ENCODE results near the gene SYTL3. TPM values are rescaled to one million over a fixed set of nuclear protein-coding genes. Genes with fewer than 3 reads are reported as not detected.

Gene SYTL3
- total and polyA plus RNA-seq, 2 of the 8 experiments (the other 6 are each of a cell fraction or from before 2014, with no cell fraction given), result 0.27 to 0.99 TPM

GRCh38 chr6:158774717-158775449 is 125.0 kb downstream of the SYTL3 start:
- POLR2A ChIA-PET (ENCODE audit: partially characterized antibody), result interaction anchor here (0.8 to 4.7 kb wide), 5 partner anchors 9 to 38 kb away, joined by 3 to 14 read pairs (median 10); no protein-coding TSS in a partner anchor
- Histone ChIP-seq H3K56ac (replicated peaks; ENCODE audit: insufficient read length, low read depth, low read length) (no peak overlapping the region), H2BK20ac (ENCODE audit: low read length) (no peak overlapping the region), H3K4me3 (ENCODE audit: extremely low read depth in 1 of 4, insufficient read depth in 2 of 4, low read depth in 3 of 4, low read length in 4 of 4) (no peak overlapping the region), H3K23me2 (ENCODE audit: low read depth, low read length) (no peaks in the 10 kb centered on the region), H2BK15ac (ENCODE audit: low read length) (no peak overlapping the region), H3K27ac (ENCODE audit: low read depth, low read length) (no peak overlapping the region), H2BK5ac (ENCODE audit: low read depth, low read length) (no peak overlapping the region), H3K4me2 (ENCODE audit: insufficient read depth in 1 of 2, low read depth in 2 of 2, low read length in 2 of 2) (no peak overlapping the region), H3K4ac (replicated peaks; ENCODE audit: insufficient read length, low read depth, low read length) (no peak overlapping the region), H4K20me1 (replicated peaks in 1 of 2; ENCODE audit: control insufficient read depth in 1 of 2, insufficient read depth in 2 of 2, low read length in 2 of 2) (peaks cover 20 to 37% of the 10 kb centered on the region in 2 experiments), H2BK12ac (ENCODE audit: low read depth, low read length) (no peak overlapping the region), H3K36me3 (ENCODE audit: control insufficient read depth in 2 of 4, insufficient read depth in 4 of 4, low read length in 3 of 4) (peaks cover 38 to 95% (median 82%) of the 10 kb centered on the region in 4 experiments), H3K18ac (ENCODE audit: extremely low read depth, low read length) (no peak overlapping the region), H3K23ac (ENCODE audit: insufficient read length) (no peak overlapping the region), H4K5ac (ENCODE audit: insufficient read length, low read depth, low read length) (no peak overlapping the region), H3K27me3 (replicated peaks in 1 of 4; ENCODE audit: control insufficient read depth in 3 of 4, extremely low read depth in 1 of 4, insufficient read depth in 3 of 4, low read length in 3 of 4) (no peaks in the 10 kb centered on the region), H4K8ac (ENCODE audit: extremely low read depth, insufficient read depth, low read length) (no peak overlapping the region), H2AFZ (ENCODE audit: low read length) (no peak overlapping the region), H2AK5ac (ENCODE audit: low read depth, low read length) (no peak overlapping the region), H3K14ac (ENCODE audit: insufficient read length) (no peak overlapping the region), H4K91ac (replicated peaks; ENCODE audit: insufficient read length, low read length) (no peak overlapping the region), H2BK120ac (replicated peaks; ENCODE audit: low read depth, low read length) (no peak overlapping the region), H3K79me1 (ENCODE audit: low read depth, low read length) (peaks cover 15% of the 10 kb centered on the region), H3K79me2 (ENCODE audit: control insufficient read depth in 1 of 2, insufficient read depth in 2 of 2, low read length in 2 of 2) (peaks cover 0 to 53% of the 10 kb centered on the region in 2 experiments; a peak in 3 of 4 replicates), H3K9me3 (ENCODE audit: insufficient read depth in 2 of 2, low read depth in 1 of 2, low read length in 1 of 2) (no peaks in the 10 kb centered on the region), H3K9ac (replicated peaks in 1 of 4; ENCODE audit: extremely low read depth in 1 of 4, low read depth in 3 of 4, low read length in 3 of 4) (no peak overlapping the region), H3K4me1 (replicated peaks in 1 of 4; ENCODE audit: control insufficient read depth in 3 of 4, insufficient read depth in 4 of 4, low read length in 3 of 4) (peaks cover 0 to 5% (median 0%) of the 10 kb centered on the region in 4 experiments; a peak in 2 of 7 replicates)
- no peak for DNase-seq (ENCODE audit: low read depth in 1 of 2, low spot score in 2 of 2)
- CTCF ChIA-PET (ENCODE audit: partially characterized antibody), result interaction anchor here (0.6 to 2.9 kb wide), 8 partner anchors 8 to 185 kb away, joined by 3 to 9 read pairs (median 3); no protein-coding TSS in a partner anchor
- 96% methylated on average over 15 of the region's 17 CpGs; no CpG with 5 or more reads in 1 of the 2 experiments for WGBS, 2 experiments (ENCODE audit: extremely low coverage in 1 of 2, insufficient coverage in 1 of 2, insufficient read length in 1 of 2, insufficient replicate concordance in 2 of 2, low coverage in 1 of 2, low lambda C conversion rate in 2 of 2, missing lambda C conversion rate in 1 of 2)
- no peak for FAIRE-seq
- TF ChIP-seq CBX8 (IDR thresholded peaks at IDR 0.05; ENCODE audit: borderline replicate concordance, low read depth, low read length), result no peak
